HEK293 (cell line): ENCODE measurements around the gene WWOX.
A peak's percentile ranks its signal among the peaks of the same experiment; 100 is the strongest.

ENCODE experiments used
- CTCF ChIA-PET: fragments of 350-600 bp; formaldehyde crosslinking; extraction: SDS; loops from one replicate; lab custom pipeline; 2021; ENCODE audit warnings: antibody characterized with exemption; lab: Yijun Ruan, JAX
- POLR2A ChIA-PET: fragments of 300-600 bp; formaldehyde crosslinking; extraction: SDS; loops from one replicate; lab custom pipeline; 2020; ENCODE audit warnings: antibody characterized with exemption, inconsistent platforms; lab: Yijun Ruan, JAX
- H3K27ac ChIP-seq: fragments of 200-500 bp; sonication (Bioruptor generic); 2 replicates; pipeline ENCODE4 v1.5.1; 2014; ENCODE audit warnings: low read depth, low read length, control low read depth, inconsistent platforms; ENCODE audit errors: extremely low read depth
- H3K36me3 ChIP-seq, 2 experiments: fragments of 200-500 bp in 1 of 2; sonication (Bioruptor generic) in 1 of 2; 1 replicate in 1 of 2; 2 replicates in 1 of 2; pipeline ENCODE4 v1.5.1; 2014 to 2017; ENCODE audit warnings: inconsistent platforms in 2 of 2, low read length in 2 of 2; ENCODE audit not compliant: control insufficient read depth in 2 of 2, insufficient read depth in 1 of 2
- H3K4me1 ChIP-seq: fragments of 200-500 bp; sonication (Bioruptor generic); 2 replicates; pipeline ENCODE4 v1.5.1; 2014; ENCODE audit warnings: mild to moderate bottlenecking, low read length, inconsistent platforms; ENCODE audit not compliant: control insufficient read depth, insufficient read depth
- H3K4me3 ChIP-seq: 2 replicates; pipeline ENCODE4 v1.5.1; 2011; ENCODE audit warnings: low read depth, mild to moderate bottlenecking, control low read depth, low read length, moderate library complexity
- H3K9me3 ChIP-seq: fragments of 200-500 bp; sonication (Bioruptor generic); 2 replicates; pipeline ENCODE4 v1.5.1; 2014; ENCODE audit warnings: low read depth, low read length, inconsistent platforms; ENCODE audit not compliant: control insufficient read depth, insufficient read depth
- EGR2 ChIP-seq: fragments of 450-650 bp; formaldehyde crosslinking; IDR thresholded peaks from 2 replicates; pipeline ENCODE4 v1.5.1; 2016; ENCODE audit warnings: low read depth, missing biosample characterization, missing genetic modification characterization
- KLF7 ChIP-seq: fragments of 450-650 bp; formaldehyde crosslinking; IDR thresholded peaks from 2 replicates; pipeline ENCODE4 v1.5.1; 2016; ENCODE audit warnings: missing biosample characterization, missing genetic modification characterization, borderline replicate concordance
- SP7 ChIP-seq: fragments of 450-650 bp; formaldehyde crosslinking; IDR thresholded peaks from 2 replicates; pipeline ENCODE4 v1.5.1; 2016; ENCODE audit warnings: missing biosample characterization, missing genetic modification characterization
- ZNF37A ChIP-seq: fragments of 450-650 bp; IDR thresholded peaks from 2 replicates; pipeline ENCODE4 v1.5.1; 2018; ENCODE audit warnings: missing biosample characterization, missing genetic modification characterization
- ZNF549 ChIP-seq: fragments of 450-650 bp; IDR thresholded peaks from 2 replicates; pipeline ENCODE4 v1.5.1; 2018; ENCODE audit warnings: missing biosample characterization, missing genetic modification characterization, mild to moderate bottlenecking, inconsistent platforms, moderate library complexity
- ZNF747 ChIP-seq: fragments of 450-650 bp; formaldehyde crosslinking; IDR thresholded peaks from 2 replicates; pipeline ENCODE4 v1.5.1; 2016; ENCODE audit warnings: missing biosample characterization, missing genetic modification characterization
- ZNF837 ChIP-seq: fragments of 450-650 bp; formaldehyde crosslinking; IDR thresholded peaks from 2 replicates; pipeline ENCODE4 v1.5.1; 2016; ENCODE audit warnings: missing biosample characterization, missing genetic modification characterization
- TF ChIP-seq, protein P1 (sequence below): fragments of 450-650 bp; formaldehyde crosslinking; conservative IDR thresholded peaks from 2 replicates; pipeline ENCODE4 v1.5.1; 2016; ENCODE audit warnings: low read depth, missing biosample characterization, missing genetic modification characterization
- TF ChIP-seq, protein P2 (sequence below): fragments of 450-650 bp; formaldehyde crosslinking; IDR thresholded peaks from 2 replicates; pipeline ENCODE4 v1.5.1; 2017; ENCODE audit warnings: missing biosample characterization, missing genetic modification characterization
- TF ChIP-seq, protein P3 (sequence below): fragments of 450-650 bp; formaldehyde crosslinking; IDR thresholded peaks from 2 replicates; pipeline ENCODE4 v1.5.1; 2016; ENCODE audit warnings: missing biosample characterization, missing genetic modification characterization, borderline replicate concordance

Gene WWOX

DNA sequence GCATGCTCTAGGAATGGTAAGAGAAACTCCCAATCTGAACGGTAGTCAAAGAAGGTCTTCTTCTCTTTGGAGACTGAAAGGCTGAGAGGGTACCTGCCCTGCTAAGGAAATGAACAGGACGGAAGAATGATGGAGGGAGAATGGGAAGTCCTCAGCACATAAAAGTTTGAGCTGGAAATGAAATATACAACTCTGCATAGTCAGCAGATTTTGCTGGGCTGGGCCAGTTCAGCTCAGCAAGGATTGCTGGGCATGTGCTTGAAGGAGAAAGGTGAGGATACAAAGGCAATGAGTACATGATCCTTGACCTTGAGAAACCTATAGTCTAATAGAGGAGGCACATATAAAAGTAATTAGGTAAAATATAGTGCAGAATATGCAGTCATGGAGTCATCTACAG, 831.8 kb downstream of the WWOX start (continued):
- TF ChIP-seq, protein P1, sequence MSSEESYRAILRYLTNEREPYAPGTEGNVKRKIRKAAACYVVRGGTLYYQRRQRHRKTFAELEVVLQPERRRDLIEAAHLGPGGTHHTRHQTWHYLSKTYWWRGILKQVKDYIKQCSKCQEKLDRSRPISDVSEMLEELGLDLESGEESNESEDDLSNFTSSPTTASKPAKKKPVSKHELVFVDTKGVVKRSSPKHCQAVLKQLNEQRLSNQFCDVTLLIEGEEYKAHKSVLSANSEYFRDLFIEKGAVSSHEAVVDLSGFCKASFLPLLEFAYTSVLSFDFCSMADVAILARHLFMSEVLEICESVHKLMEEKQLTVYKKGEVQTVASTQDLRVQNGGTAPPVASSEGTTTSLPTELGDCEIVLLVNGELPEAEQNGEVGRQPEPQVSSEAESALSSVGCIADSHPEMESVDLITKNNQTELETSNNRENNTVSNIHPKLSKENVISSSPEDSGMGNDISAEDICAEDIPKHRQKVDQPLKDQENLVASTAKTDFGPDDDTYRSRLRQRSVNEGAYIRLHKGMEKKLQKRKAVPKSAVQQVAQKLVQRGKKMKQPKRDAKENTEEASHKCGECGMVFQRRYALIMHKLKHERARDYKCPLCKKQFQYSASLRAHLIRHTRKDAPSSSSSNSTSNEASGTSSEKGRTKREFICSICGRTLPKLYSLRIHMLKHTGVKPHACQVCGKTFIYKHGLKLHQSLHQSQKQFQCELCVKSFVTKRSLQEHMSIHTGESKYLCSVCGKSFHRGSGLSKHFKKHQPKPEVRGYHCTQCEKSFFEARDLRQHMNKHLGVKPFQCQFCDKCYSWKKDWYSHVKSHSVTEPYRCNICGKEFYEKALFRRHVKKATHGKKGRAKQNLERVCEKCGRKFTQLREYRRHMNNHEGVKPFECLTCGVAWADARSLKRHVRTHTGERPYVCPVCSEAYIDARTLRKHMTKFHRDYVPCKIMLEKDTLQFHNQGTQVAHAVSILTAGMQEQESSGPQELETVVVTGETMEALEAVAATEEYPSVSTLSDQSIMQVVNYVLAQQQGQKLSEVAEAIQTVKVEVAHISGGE (tag by site-specific recombination), result no peak
- TF ChIP-seq, protein P2, sequence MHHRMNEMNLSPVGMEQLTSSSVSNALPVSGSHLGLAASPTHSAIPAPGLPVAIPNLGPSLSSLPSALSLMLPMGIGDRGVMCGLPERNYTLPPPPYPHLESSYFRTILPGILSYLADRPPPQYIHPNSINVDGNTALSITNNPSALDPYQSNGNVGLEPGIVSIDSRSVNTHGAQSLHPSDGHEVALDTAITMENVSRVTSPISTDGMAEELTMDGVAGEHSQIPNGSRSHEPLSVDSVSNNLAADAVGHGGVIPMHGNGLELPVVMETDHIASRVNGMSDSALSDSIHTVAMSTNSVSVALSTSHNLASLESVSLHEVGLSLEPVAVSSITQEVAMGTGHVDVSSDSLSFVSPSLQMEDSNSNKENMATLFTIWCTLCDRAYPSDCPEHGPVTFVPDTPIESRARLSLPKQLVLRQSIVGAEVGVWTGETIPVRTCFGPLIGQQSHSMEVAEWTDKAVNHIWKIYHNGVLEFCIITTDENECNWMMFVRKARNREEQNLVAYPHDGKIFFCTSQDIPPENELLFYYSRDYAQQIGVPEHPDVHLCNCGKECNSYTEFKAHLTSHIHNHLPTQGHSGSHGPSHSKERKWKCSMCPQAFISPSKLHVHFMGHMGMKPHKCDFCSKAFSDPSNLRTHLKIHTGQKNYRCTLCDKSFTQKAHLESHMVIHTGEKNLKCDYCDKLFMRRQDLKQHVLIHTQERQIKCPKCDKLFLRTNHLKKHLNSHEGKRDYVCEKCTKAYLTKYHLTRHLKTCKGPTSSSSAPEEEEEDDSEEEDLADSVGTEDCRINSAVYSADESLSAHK (tag by site-specific recombination), result no peak
- TF ChIP-seq ZNF747 (no peak), KLF7 (tag by site-specific recombination) (no peak), ZNF37A (no peak)
- TF ChIP-seq, protein P3, sequence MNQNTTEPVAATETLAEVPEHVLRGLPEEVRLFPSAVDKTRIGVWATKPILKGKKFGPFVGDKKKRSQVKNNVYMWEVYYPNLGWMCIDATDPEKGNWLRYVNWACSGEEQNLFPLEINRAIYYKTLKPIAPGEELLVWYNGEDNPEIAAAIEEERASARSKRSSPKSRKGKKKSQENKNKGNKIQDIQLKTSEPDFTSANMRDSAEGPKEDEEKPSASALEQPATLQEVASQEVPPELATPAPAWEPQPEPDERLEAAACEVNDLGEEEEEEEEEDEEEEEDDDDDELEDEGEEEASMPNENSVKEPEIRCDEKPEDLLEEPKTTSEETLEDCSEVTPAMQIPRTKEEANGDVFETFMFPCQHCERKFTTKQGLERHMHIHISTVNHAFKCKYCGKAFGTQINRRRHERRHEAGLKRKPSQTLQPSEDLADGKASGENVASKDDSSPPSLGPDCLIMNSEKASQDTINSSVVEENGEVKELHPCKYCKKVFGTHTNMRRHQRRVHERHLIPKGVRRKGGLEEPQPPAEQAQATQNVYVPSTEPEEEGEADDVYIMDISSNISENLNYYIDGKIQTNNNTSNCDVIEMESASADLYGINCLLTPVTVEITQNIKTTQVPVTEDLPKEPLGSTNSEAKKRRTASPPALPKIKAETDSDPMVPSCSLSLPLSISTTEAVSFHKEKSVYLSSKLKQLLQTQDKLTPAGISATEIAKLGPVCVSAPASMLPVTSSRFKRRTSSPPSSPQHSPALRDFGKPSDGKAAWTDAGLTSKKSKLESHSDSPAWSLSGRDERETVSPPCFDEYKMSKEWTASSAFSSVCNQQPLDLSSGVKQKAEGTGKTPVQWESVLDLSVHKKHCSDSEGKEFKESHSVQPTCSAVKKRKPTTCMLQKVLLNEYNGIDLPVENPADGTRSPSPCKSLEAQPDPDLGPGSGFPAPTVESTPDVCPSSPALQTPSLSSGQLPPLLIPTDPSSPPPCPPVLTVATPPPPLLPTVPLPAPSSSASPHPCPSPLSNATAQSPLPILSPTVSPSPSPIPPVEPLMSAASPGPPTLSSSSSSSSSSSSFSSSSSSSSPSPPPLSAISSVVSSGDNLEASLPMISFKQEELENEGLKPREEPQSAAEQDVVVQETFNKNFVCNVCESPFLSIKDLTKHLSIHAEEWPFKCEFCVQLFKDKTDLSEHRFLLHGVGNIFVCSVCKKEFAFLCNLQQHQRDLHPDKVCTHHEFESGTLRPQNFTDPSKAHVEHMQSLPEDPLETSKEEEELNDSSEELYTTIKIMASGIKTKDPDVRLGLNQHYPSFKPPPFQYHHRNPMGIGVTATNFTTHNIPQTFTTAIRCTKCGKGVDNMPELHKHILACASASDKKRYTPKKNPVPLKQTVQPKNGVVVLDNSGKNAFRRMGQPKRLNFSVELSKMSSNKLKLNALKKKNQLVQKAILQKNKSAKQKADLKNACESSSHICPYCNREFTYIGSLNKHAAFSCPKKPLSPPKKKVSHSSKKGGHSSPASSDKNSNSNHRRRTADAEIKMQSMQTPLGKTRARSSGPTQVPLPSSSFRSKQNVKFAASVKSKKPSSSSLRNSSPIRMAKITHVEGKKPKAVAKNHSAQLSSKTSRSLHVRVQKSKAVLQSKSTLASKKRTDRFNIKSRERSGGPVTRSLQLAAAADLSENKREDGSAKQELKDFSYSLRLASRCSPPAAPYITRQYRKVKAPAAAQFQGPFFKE (tag by site-specific recombination), result no peak

DNA sequence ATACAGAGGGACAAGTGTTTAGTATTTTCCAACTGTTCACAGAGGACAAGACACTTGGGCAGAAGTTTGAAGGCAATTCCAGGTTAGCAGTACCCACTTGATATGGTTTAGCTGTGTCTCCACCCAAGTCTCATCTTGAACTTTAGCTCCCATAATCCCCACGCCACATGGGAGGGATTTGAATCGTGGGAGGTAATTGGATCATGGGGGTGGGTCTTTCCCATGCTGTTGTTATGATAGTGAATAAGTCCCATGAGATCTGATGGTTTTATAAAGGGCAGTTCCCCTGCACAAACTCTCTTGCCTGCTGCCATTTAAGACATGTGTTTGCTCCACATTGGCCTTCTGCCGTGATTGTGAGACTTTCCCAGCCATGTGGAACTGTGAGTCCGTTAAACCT, 832.2 kb downstream of the WWOX start:
- Histone ChIP-seq H3K9me3 (no peaks in the 10 kb centered on the region), H3K4me3 (no peak overlapping the region), H3K27ac (no peak overlapping the region), H3K4me1 (no peaks in the 10 kb centered on the region), H3K36me3 (no peaks in the 10 kb centered on the region)
- CTCF ChIA-PET, result no interaction called here
- no peak for TF ChIP-seq SP7 (tag by site-specific recombination)
- peak; percentile 30; the same call in 1 of the 2 replicates for TF ChIP-seq EGR2 (tag by site-specific recombination)
- TF ChIP-seq ZNF837 (tag by site-specific recombination), result no peak
- POLR2A ChIA-PET, result no interaction called here

DNA sequence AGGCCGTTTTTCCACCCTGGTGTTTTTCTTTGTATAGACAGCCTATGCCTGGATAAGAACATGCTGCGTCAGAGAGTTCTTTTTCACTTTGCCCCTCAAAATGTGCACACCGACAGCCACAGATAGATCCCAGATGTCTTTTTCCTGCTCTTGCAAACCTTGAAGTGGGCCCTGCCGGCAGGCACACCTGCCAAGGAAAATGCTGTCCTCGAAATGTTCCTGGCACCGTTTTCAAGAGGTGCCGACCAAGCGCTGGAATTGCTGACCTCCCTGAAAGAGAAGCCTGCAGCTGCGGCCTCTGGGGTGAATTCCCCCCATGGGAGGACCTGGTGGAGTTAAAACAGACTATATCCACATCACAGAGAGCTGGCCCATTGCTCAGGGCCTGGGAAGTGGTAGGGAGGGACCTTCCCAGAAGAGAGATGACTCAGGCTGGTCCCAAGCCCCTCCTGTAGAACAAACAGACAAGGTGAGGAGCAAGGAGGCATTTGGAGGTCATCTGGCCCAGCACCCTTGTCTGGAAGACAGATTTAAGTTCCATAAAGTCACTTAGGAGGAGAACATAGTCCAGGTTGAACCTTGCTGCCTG, 833.0 kb downstream of the WWOX start:
- POLR2A ChIA-PET, result no interaction called here
- Histone ChIP-seq H3K9me3 (no peaks in the 10 kb centered on the region), H3K4me3 (no peak overlapping the region), H3K4me1 (no peaks in the 10 kb centered on the region)
- CTCF ChIA-PET, result no interaction called here
- no peak for TF ChIP-seq ZNF549 (tag by site-specific recombination)
- TF ChIP-seq, all 188 proteins: peak for 0
- Histone ChIP-seq H3K36me3 (no peaks in the 10 kb centered on the region), H3K27ac (no peak overlapping the region)
